H1 (cell line): ENCODE data around the gene RELCH. TPM values are rescaled to one million over a fixed set of nuclear protein-coding genes. Genes with fewer than 3 reads are reported as not detected.

Experiments
- CTCF ChIA-PET: fragments of 300-600 bp; sonication (Branson Sonifier 250); formaldehyde crosslinking; loops from one replicate; lab custom pipeline; 2021; ENCODE audit not compliant: partially characterized antibody; lab: Charles Lee
- POLR2A ChIA-PET: fragments of 300-600 bp; sonication (Branson Sonifier 250); formaldehyde crosslinking; loops from one replicate; lab custom pipeline; 2021; ENCODE audit warnings: inconsistent platforms; ENCODE audit not compliant: partially characterized antibody; lab: Charles Lee
- DNase-seq, 2 experiments: peaks; one replicate each; pipeline versions ENCODE4 v3.0.0 to v3.0.0-alpha.2; 2010 to 2022; ENCODE audit warnings: low spot score in 2 of 2, low read depth in 1 of 2, mixed read lengths in 1 of 2
- FAIRE-seq: peaks from 2 replicates; lab custom pipeline; 2011; peaks lifted over from hg19 to GRCh38; lab: Jason Lieb, UNC
- H2AFZ ChIP-seq: 2 replicates; pipeline ENCODE4 v1.8.1; 2012; ENCODE audit warnings: low read length, inconsistent platforms
- H2AK5ac ChIP-seq: 2 replicates; pipeline ENCODE4 v1.6.1; 2013; ENCODE audit warnings: low read depth, low read length
- H2BK120ac ChIP-seq: replicated peaks from 2 replicates; pipeline ENCODE3; 2013; ENCODE audit warnings: low read depth, low read length, inconsistent platforms
- H2BK12ac ChIP-seq: 2 replicates; pipeline ENCODE4 v1.6.1; 2013; ENCODE audit warnings: low read depth, low read length
- H2BK15ac ChIP-seq: 2 replicates; pipeline ENCODE4 v1.6.1; 2013; ENCODE audit warnings: low read length
- H2BK20ac ChIP-seq: 2 replicates; pipeline ENCODE4 v1.6.1; 2013; ENCODE audit warnings: low read length
- H2BK5ac ChIP-seq: 2 replicates; pipeline ENCODE4 v1.6.1; 2013; ENCODE audit warnings: low read depth, low read length
- H3K14ac ChIP-seq: 2 replicates; pipeline ENCODE4 v1.6.1; 2013; ENCODE audit warnings: inconsistent platforms; ENCODE audit not compliant: insufficient read length
- H3K18ac ChIP-seq: 2 replicates; pipeline ENCODE4 v1.6.1; 2013; ENCODE audit warnings: low read length; ENCODE audit errors: extremely low read depth
- H3K23ac ChIP-seq: 2 replicates; pipeline ENCODE4 v1.6.1; 2013; ENCODE audit warnings: inconsistent platforms; ENCODE audit not compliant: insufficient read length
- H3K23me2 ChIP-seq: 2 replicates; pipeline ENCODE4 v1.6.1; 2013; ENCODE audit warnings: low read depth, low read length
- H3K27ac ChIP-seq: 2 replicates; pipeline ENCODE4 v1.6.1; 2011; ENCODE audit warnings: low read depth, low read length, inconsistent platforms
- H3K27me3 ChIP-seq, 4 experiments: replicated peaks in 1 of 4; 1 replicate in 1 of 4; 2 replicates in 3 of 4; pipeline versions ENCODE4 v1.6.1 to v1.8.1; 2011 to 2013; ENCODE audit warnings: low read length in 3 of 4, mild to moderate bottlenecking in 3 of 4, inconsistent platforms in 2 of 4, mixed read lengths in 2 of 4, moderate library complexity in 1 of 4; ENCODE audit not compliant: control insufficient read depth in 3 of 4, insufficient read depth in 3 of 4; ENCODE audit errors: extremely low read depth in 1 of 4
- H3K36me3 ChIP-seq, 4 experiments: 2 replicates each; pipeline versions ENCODE4 v1.6.1 to v1.8.1; 2011 to 2013; ENCODE audit warnings: mild to moderate bottlenecking in 4 of 4, low read length in 3 of 4, moderate library complexity in 2 of 4, control low read depth in 1 of 4, inconsistent platforms in 1 of 4; ENCODE audit not compliant: insufficient read depth in 4 of 4, control insufficient read depth in 2 of 4
- H3K4ac ChIP-seq: replicated peaks from 2 replicates; pipeline ENCODE3; 2013; ENCODE audit warnings: low read length, low read depth, mixed read lengths, inconsistent platforms; ENCODE audit not compliant: insufficient read length
- H3K4me1 ChIP-seq, 4 experiments: replicated peaks in 1 of 4; 1 replicate in 1 of 4; 2 replicates in 3 of 4; pipeline versions ENCODE4 v1.6.1 to v1.8.1; 2011 to 2013; ENCODE audit warnings: low read length in 3 of 4, inconsistent platforms in 2 of 4, mixed read lengths in 1 of 4; ENCODE audit not compliant: insufficient read depth in 4 of 4, control insufficient read depth in 3 of 4
- H3K4me2 ChIP-seq, 2 experiments: 2 replicates each; pipeline versions ENCODE4 v1.6.1 to v1.8.1; 2011 to 2013; ENCODE audit warnings: low read depth in 2 of 2, low read length in 2 of 2, control low read depth in 1 of 2, inconsistent platforms in 1 of 2, mild to moderate bottlenecking in 1 of 2; ENCODE audit not compliant: insufficient read depth in 1 of 2
- H3K4me3 ChIP-seq, 4 experiments: fragments of 200-600, 300-600 bp in 1 of 4; sonication (generic), shearing (Covaris generic), sonication (Bioruptor Twin) in 1 of 4; 2 replicates each; pipeline versions ENCODE4 v1.5.1 to v1.8.1; 2011 to 2016; ENCODE audit warnings: low read length in 4 of 4, low read depth in 3 of 4, control low read depth in 2 of 4, inconsistent platforms in 2 of 4, mild to moderate bottlenecking in 2 of 4, mixed read lengths in 1 of 4, moderate library complexity in 1 of 4; ENCODE audit not compliant: insufficient read depth in 2 of 4; ENCODE audit errors: extremely low read depth in 1 of 4
- H3K56ac ChIP-seq: replicated peaks from 2 replicates; pipeline ENCODE3; 2013; ENCODE audit warnings: low read depth, mild to moderate bottlenecking, mixed read lengths, low read length, inconsistent platforms; ENCODE audit not compliant: insufficient read length
- H3K79me1 ChIP-seq: 2 replicates; pipeline ENCODE4 v1.6.1; 2013; ENCODE audit warnings: low read depth, low read length, control low read depth
- H3K79me2 ChIP-seq, 2 experiments: 2 replicates each; pipeline versions ENCODE4 v1.6.1 to v1.8.1; 2012 to 2013; ENCODE audit warnings: low read length in 2 of 2, mild to moderate bottlenecking in 2 of 2, inconsistent platforms in 1 of 2; ENCODE audit not compliant: insufficient read depth in 2 of 2, control insufficient read depth in 1 of 2
- H3K9ac ChIP-seq, 4 experiments: replicated peaks in 1 of 4; 1 replicate in 1 of 4; 2 replicates in 3 of 4; pipeline versions ENCODE4 v1.6.1 to v1.8.1; 2011 to 2013; ENCODE audit warnings: low read depth in 3 of 4, low read length in 3 of 4, control low read depth in 2 of 4, mild to moderate bottlenecking in 2 of 4, moderate library complexity in 2 of 4, inconsistent platforms in 1 of 4; ENCODE audit errors: extremely low read depth in 1 of 4
- H3K9me3 ChIP-seq, 2 experiments: 2 replicates each; pipeline versions ENCODE4 v1.6.1 to v1.8.1; 2012 to 2013; ENCODE audit warnings: mild to moderate bottlenecking in 2 of 2, moderate library complexity in 2 of 2, control low read depth in 1 of 2, inconsistent platforms in 1 of 2, low read depth in 1 of 2, low read length in 1 of 2, mixed read lengths in 1 of 2; ENCODE audit not compliant: insufficient read depth in 2 of 2
- H4K20me1 ChIP-seq, 2 experiments: replicated peaks in 1 of 2; 2 replicates each; pipeline versions ENCODE3 to v1.8.1; 2011 to 2013; ENCODE audit warnings: inconsistent platforms in 2 of 2, low read length in 2 of 2, mild to moderate bottlenecking in 1 of 2; ENCODE audit not compliant: insufficient read depth in 2 of 2, control insufficient read depth in 1 of 2
- H4K5ac ChIP-seq: 2 replicates; pipeline ENCODE4 v1.6.1; 2013; ENCODE audit warnings: low read length, low read depth, mixed read lengths, inconsistent platforms; ENCODE audit not compliant: insufficient read length
- H4K8ac ChIP-seq: 2 replicates; pipeline ENCODE4 v1.8.0; 2013; ENCODE audit warnings: mild to moderate bottlenecking, moderate library complexity, low read length, inconsistent platforms; ENCODE audit not compliant: insufficient read depth; ENCODE audit errors: extremely low read depth
- H4K91ac ChIP-seq: replicated peaks from 2 replicates; pipeline ENCODE3; 2013; ENCODE audit warnings: low read length, mixed read lengths, inconsistent platforms; ENCODE audit not compliant: insufficient read length
- ASH2L ChIP-seq: fragments of 200-600, 300-600 bp; sonication (generic); IDR thresholded peaks from one replicate; pipeline ENCODE4 v1.7.1; 2017; ENCODE audit warnings: low read length
- EGR1 ChIP-seq: IDR thresholded peaks from 2 replicates; pipeline ENCODE4 v1.6.1; 2011; ENCODE audit warnings: low read depth, low read length, borderline replicate concordance
- EZH2 ChIP-seq: fragments of 200-600 bp; sonication (generic); IDR thresholded peaks from 2 replicates; pipeline ENCODE4 v1.7.1; 2012; ENCODE audit warnings: low read depth, mild to moderate bottlenecking, moderate library complexity, low read length, inconsistent platforms; ENCODE audit not compliant: severe bottlenecking
- FOSL1 ChIP-seq: IDR thresholded peaks from 2 replicates; pipeline ENCODE4 v1.6.1; 2011; ENCODE audit warnings: mild to moderate bottlenecking, low read depth, low read length, moderate library complexity; ENCODE audit not compliant: insufficient read depth
- PHF8 ChIP-seq: fragments of 200-600 bp; sonication (generic); conservative IDR thresholded peaks from 2 replicates; pipeline ENCODE4 v1.7.1; 2012; ENCODE audit warnings: low read depth, mild to moderate bottlenecking, inconsistent platforms, low read length, moderate library complexity
- POU5F1 ChIP-seq: IDR thresholded peaks from 2 replicates; pipeline ENCODE4 v1.6.1; 2011; ENCODE audit warnings: low read depth, mild to moderate bottlenecking, low read length, moderate library complexity
- SP4 ChIP-seq: IDR thresholded peaks from 2 replicates; pipeline ENCODE4 v1.6.1; 2012; ENCODE audit warnings: low read length, inconsistent platforms
- TAF7 ChIP-seq: optimal IDR thresholded peaks from 2 replicates; pipeline ENCODE3; 2011; ENCODE audit warnings: low read depth, mild to moderate bottlenecking, inconsistent platforms, low read length, moderate library complexity, borderline replicate concordance
- TCF12 ChIP-seq: IDR thresholded peaks from 2 replicates; pipeline ENCODE4 v1.6.1; 2011; ENCODE audit warnings: low read depth, mild to moderate bottlenecking, low read length
- WGBS, 2 experiments: shearing (Covaris generic) in 1 of 2; methylation state at CpG; one replicate each; pipeline versions ENCODE4 v1.1.6 to v1.1.7; 2013 to 2015; ENCODE audit warnings: low lambda C conversion rate in 2 of 2, mixed read lengths in 2 of 2, inconsistent platforms in 1 of 2, low coverage in 1 of 2, missing lambda C conversion rate in 1 of 2; ENCODE audit not compliant: insufficient replicate concordance in 2 of 2, insufficient coverage in 1 of 2, insufficient read length in 1 of 2; ENCODE audit errors: extremely low coverage in 1 of 2, missing lambda C conversion rate in 1 of 2; 5-methylcytosine and 5-hydroxymethylcytosine counted together
- polyA plus RNA-seq, 7 experiments: library from polyadenylated mRNA; depleted of rRNA in 3 of 7; stranded (reverse) in 5 of 7; unstranded in 2 of 7; fragments of >200 nt in 5 of 7; fragments of 200-250 nt in 2 of 7; gene quantifications; 1 replicate in 5 of 7; 2 replicates in 1 of 7; 4 replicates in 1 of 7; pipeline versions ENCODE4 v1.2.1 to v1.2.3, GENCODE V29; 2011 to 2013; ENCODE audit warnings: missing spikeins in 2 of 7, mixed read lengths in 2 of 7
- total RNA-seq: library from RNA; stranded (reverse); fragmentation: NEBNext Ultra II Directional; extraction: Animal tissue kit (Norgen Biotek cat#: 25700); gene quantifications from 2 replicates; pipeline ENCODE4 v1.2.1, GENCODE V29; 2021
- TF ChIP-seq, protein P1 (sequence below): IDR thresholded peaks from 2 replicates; pipeline ENCODE4 v1.6.1; 2012; ENCODE audit warnings: inconsistent platforms

Gene RELCH
- total and polyA plus RNA-seq, 2 of the 8 experiments (the other 6 are each of a cell fraction or from before 2014, with no cell fraction given), result 7.3 to 26.9 TPM

DNA sequence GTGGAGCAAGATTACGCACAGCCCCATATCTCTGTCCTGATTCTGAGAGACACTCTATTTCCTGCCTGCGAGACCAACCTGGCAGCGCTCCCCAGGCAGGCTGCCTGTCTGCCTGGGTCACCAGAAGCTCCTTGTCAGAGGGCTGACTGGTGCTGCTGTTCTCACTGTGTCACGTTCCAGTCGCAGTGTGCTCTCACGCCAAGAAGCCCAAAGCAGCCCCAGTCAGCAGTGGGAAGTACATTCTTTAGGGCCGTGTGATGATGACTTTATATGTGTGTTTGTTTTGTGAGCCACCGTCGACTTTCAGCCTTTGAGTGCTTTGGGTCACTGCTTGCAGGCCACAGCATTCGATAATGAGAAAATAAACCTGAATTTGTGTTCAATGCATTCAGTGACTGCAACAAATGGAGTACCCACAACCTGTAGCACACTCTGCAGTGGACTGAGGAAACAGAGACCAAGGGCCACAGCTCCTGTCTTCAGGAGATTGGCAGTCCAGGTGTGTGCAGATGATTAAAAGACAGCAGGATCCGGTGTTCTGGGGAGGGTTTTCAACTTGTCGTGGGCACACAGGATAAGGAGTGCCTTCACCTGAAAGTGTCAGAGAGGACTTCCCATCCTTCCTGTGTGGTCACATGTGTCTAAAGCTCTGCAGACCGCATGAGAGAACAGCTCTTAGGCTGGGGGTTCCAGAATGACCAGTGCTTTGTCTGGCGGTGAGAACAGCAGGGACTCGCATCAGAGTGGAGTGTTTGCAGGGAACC lies 142.8 kb downstream of the RELCH start:
- H3K27ac ChIP-seq, result no peak overlapping the region
- peak overlapping the region; percentile 62 for H2BK15ac ChIP-seq
- no peak overlapping the region; the same call in 1 of the 2 replicates for H4K8ac ChIP-seq
- H3K14ac ChIP-seq, result no peak overlapping the region
- no peaks in the 10 kb centered on the region for H3K9me3 ChIP-seq
- H3K23me2 ChIP-seq, result peaks cover 12% of the 10 kb centered on the region
- peaks cover 0 to 74% of the 10 kb centered on the region in 2 experiments; a peak in 2 of 4 replicates for H3K79me2 ChIP-seq
- no peak overlapping the region for H2BK120ac ChIP-seq
- no peak overlapping the region; a peak in 1 of 4 replicates for H3K4me2 ChIP-seq
- CTCF ChIA-PET, result interaction anchor here (0.9 to 2.8 kb wide), 4 partner anchors 19 to 70 kb away, joined by 3 to 7 read pairs (median 3); no protein-coding TSS in a partner anchor
- peaks cover 10 to 20% (median 15%) of the 10 kb centered on the region in 4 experiments for H3K4me1 ChIP-seq
- H3K56ac ChIP-seq, result no peak overlapping the region
- no peak for TF ChIP-seq TCF12
- TF ChIP-seq EZH2, result no peak
- TF ChIP-seq PHF8, result no peak
- no peak for TF ChIP-seq ASH2L
- TF ChIP-seq, protein P1, sequence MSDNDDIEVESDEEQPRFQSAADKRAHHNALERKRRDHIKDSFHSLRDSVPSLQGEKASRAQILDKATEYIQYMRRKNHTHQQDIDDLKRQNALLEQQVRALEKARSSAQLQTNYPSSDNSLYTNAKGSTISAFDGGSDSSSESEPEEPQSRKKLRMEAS, result no peak
- no peak for TF ChIP-seq TAF7
- TF ChIP-seq EGR1, result no peak
- TF ChIP-seq POU5F1, result no peak
- TF ChIP-seq FOSL1, result no peak
- no peak for TF ChIP-seq SP4
- no peak overlapping the region for H2BK5ac ChIP-seq
- H3K27me3 ChIP-seq, result peaks cover 0 to 20% (median 12%) of the 10 kb centered on the region in 4 experiments
- DNase-seq (peak in 1 of 2 experiments; percentile 46), FAIRE-seq (no peak)
- H4K5ac ChIP-seq, result no peak overlapping the region
- no peaks in the 10 kb centered on the region for H3K36me3 ChIP-seq
- POLR2A ChIA-PET, result interaction anchor here (2.8 kb wide), 1 partner anchor 9 kb away, joined by 13 read pairs; no protein-coding TSS in a partner anchor
- H2BK12ac ChIP-seq, result peak overlapping the region; percentile 30; the same call in 1 of the 2 replicates
- H3K4me3 ChIP-seq, result no peak overlapping the region
- H2BK20ac ChIP-seq, result no peak overlapping the region
- H3K79me1 ChIP-seq, result peaks cover 6% of the 10 kb centered on the region; the same call in 1 of the 2 replicates
- no peak overlapping the region for H3K4ac ChIP-seq
- H4K20me1 ChIP-seq, result peaks cover 0 to 1% of the 10 kb centered on the region in 2 experiments
- H4K91ac ChIP-seq, result no peak overlapping the region
- WGBS, 2 experiments, result 73% methylated on average over 15 of the region's 15 CpGs; no CpG with 5 or more reads in 1 of the 2 experiments
- no peak overlapping the region; the same call in 1 of the 2 replicates for H2AK5ac ChIP-seq
- H3K18ac ChIP-seq, result peak overlapping the region; percentile 33; the same call in 1 of the 2 replicates
- H3K9ac ChIP-seq, result no peak overlapping the region
- H3K23ac ChIP-seq, result no peak overlapping the region
- H2AFZ ChIP-seq, result no peak overlapping the region
